ENCODE data around the gene GIT1. TPM values are rescaled to one million over a fixed set of nuclear protein-coding genes. Genes with fewer than 3 reads are reported as not detected.

The GIT1 gene
- total RNA-seq, 4 donors from 2014 or later: 39.2 to 71.8 (median 41.3) TPM

DNA sequence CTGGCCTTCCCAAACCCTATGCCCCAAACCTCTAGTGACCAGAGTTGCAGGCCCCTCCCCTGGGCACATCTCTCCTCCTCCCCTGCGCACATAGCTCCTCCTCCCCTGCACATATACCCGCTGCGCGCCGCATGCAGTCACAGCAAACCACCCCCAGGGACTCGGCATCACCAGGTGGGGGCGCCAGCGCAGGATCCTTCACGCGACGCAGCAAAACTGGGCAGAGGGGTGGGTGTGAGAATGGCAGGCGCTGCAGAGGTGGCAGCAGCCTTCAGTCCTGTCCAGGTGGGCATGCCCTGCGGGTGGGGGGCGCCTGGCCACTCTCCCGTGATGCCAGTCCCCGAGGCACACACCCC, 27.7 kb upstream of the GIT1 start:
- TF ChIP-seq, protein P1, sequence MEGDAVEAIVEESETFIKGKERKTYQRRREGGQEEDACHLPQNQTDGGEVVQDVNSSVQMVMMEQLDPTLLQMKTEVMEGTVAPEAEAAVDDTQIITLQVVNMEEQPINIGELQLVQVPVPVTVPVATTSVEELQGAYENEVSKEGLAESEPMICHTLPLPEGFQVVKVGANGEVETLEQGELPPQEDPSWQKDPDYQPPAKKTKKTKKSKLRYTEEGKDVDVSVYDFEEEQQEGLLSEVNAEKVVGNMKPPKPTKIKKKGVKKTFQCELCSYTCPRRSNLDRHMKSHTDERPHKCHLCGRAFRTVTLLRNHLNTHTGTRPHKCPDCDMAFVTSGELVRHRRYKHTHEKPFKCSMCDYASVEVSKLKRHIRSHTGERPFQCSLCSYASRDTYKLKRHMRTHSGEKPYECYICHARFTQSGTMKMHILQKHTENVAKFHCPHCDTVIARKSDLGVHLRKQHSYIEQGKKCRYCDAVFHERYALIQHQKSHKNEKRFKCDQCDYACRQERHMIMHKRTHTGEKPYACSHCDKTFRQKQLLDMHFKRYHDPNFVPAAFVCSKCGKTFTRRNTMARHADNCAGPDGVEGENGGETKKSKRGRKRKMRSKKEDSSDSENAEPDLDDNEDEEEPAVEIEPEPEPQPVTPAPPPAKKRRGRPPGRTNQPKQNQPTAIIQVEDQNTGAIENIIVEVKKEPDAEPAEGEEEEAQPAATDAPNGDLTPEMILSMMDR (IDR thresholded peaks at IDR 0.05): peak; percentile 57 to 85 (median 59)
- TF ChIP-seq EP300 (IDR thresholded peaks at IDR 0.05; ENCODE audit: low read depth) (no peak), POLR2AphosphoS5 (IDR thresholded peaks at IDR 0.05) (peak; percentile 42 to 64 (median 47)), POLR2A (IDR thresholded peaks at IDR 0.05) (peak; percentile 38)
- H3K4me1 ChIP-seq: peaks cover 45 to 66% (median 57%) of the 10 kb centered on the region in 4 donors
- H3K27me3 ChIP-seq: peaks cover 18% of the 10 kb centered on the region
- peak overlapping the region in 2 of 4 donors; percentile 55 to 66 for H3K27ac ChIP-seq
- H3K4me3 ChIP-seq: peak overlapping the region in 3 of 4 donors; percentile 14 to 51 (median 34)
- 2 to 5% methylated on average over 4 to 6 of the region's 16 CpGs for whole genome bisulfite sequencing, 2 donors (ENCODE audit: low coverage in 1 of 2)
- peak; percentile 90 for DNase-seq
- no peaks in the 10 kb centered on the region for H3K9me3 ChIP-seq
- in situ Hi-C loops (cut with MboI; ENCODE audit: low pct_ligation_motif_present in 1 of 4, low pct_unique_long_range_greater_than_20kb in 1 of 4, low sequenced_read_pairs in 3 of 4) (loop anchor here in 1 of 4 donors (25.0 kb wide), 1 partner anchor 320 kb away; the partner anchor contains the start of genes EFCAB5 and SSH2), intact Hi-C loops (cut with DNase I; ENCODE audit: low total_unique reads) (no loop called here)
- no peaks in the 10 kb centered on the region for H3K36me3 ChIP-seq

DNA sequence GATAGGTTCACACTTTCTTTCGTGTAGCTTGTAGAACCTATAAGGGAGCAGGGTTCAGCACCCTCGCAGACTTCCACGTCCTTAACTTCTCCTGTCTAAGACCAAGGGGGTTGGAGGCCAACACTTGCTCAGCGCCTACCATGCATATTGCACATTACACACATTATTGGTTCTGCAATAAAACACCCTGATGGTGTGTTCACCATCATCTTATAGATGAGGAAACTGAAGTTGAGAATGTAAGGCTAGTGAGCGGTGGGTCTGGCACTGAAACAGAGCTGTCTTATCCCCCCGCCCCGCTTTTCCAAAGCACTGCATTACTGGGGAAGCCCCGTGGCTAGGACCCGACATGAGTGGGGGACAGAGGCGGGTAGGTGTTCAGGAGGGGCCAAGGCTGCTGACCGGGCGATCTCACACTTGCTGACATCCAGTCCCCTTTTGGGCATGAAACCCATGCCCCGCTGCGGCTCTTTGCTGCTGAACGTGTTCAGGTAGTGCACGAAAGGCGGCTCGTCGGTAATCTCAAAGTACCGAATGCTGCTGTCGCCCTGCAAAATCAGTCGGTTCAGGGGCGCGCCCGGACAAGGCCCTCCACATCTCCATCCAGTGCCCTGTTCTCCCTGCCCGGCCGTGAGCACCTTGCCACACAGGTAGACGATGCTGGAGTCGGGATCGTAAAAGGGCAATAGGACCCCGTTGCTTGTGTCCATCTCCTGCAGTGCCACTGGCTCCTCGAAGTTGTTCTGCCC, 27.0 kb upstream of the GIT1 start:
- Histone ChIP-seq H3K4me1 (peaks cover 41 to 60% (median 54%) of the 10 kb centered on the region in 4 donors), H3K27me3 (peaks cover 18% of the 10 kb centered on the region), H3K4me3 (peak overlapping the region in 2 of 4 donors; percentile 30 to 51), H3K27ac (peak overlapping the region in 1 of 4 donors; percentile 50), H3K36me3 (no peaks in the 10 kb centered on the region), H3K9me3 (no peaks in the 10 kb centered on the region)
- DNase-seq: no peak
- in situ Hi-C loops (cut with MboI; ENCODE audit: low pct_ligation_motif_present in 1 of 4, low pct_unique_long_range_greater_than_20kb in 1 of 4, low sequenced_read_pairs in 3 of 4): loop anchor here in 1 of 4 donors (25.0 kb wide), 1 partner anchor 321 kb away; the partner anchor contains the start of genes EFCAB5 and SSH2
- intact Hi-C loops (cut with DNase I; ENCODE audit: low total_unique reads): no loop called here
- whole genome bisulfite sequencing, 2 donors (ENCODE audit: low coverage in 1 of 2): 35 to 39% methylated on average over 3 to 30 of the region's 32 CpGs
- TF ChIP-seq, protein P1 (IDR thresholded peaks at IDR 0.05): no peak
- TF ChIP-seq POLR2A (IDR thresholded peaks at IDR 0.05): no peak
- no peak for TF ChIP-seq EP300 (IDR thresholded peaks at IDR 0.05; ENCODE audit: low read depth)
- TF ChIP-seq POLR2AphosphoS5 (IDR thresholded peaks at IDR 0.05): no peak

DNA sequence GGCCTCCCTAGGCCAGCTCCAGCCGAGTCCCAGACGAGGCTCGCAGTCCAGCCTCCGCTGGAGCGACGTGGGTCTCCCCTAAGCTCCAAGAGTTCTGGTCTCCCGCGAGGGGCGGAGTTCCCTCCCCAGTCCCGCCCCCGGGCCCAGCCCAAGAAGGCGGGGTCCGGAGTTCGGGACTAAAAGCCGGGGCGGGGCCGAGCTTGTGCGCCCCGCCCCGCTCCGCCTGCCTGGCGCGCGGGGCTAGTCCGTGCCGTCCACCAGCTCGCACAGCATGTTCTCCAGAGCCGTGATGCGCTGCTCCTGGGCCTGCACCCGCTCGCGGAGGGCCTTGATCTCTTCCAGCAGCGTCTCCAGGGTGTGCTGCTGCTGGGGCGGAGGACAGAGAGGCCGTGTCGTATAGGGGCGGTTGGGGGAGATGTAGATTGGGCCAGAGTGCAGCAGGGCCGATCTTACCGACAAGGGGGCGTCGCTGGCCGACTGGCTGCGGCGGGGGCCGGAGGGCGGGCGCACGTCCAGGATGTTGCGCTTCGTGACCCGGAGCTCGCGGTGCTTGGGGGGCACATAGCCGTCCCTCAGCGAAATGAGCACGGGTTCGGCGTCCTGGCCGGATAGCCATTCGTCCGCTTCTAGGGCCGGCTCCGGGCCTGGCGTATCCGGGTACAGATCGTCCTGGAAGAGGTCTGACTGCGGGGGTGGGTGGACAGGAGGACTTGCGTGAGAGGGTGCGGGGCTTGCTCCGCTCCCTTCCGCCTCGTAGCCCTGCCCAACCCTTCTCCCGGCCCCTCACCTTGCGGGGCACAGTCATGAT, 26.2 kb upstream of the GIT1 start:
- in situ Hi-C loops (cut with MboI; ENCODE audit: low pct_ligation_motif_present in 1 of 4, low pct_unique_long_range_greater_than_20kb in 1 of 4, low sequenced_read_pairs in 3 of 4): loop anchor here in 1 of 4 donors (25.0 kb wide), 1 partner anchor 322 kb away; the partner anchor contains the start of genes EFCAB5 and SSH2

More for the DNA sequence above, 26.2 kb upstream of the GIT1 start:
- Histone ChIP-seq H3K27me3 (peaks cover 18% of the 10 kb centered on the region), H3K4me1 (peaks cover 41 to 60% (median 54%) of the 10 kb centered on the region in 4 donors), H3K4me3 (peak overlapping the region in 3 of 4 donors; percentile 12 to 44 (median 30)), H3K36me3 (no peaks in the 10 kb centered on the region), H3K9me3 (no peaks in the 10 kb centered on the region), H3K27ac (peak overlapping the region; percentile 36 to 64 (median 47))
- intact Hi-C loops (cut with DNase I; ENCODE audit: low total_unique reads): no loop called here
- WGBS, 2 donors (ENCODE audit: low coverage in 1 of 2): 2% methylated on average over 31 of the region's 74 CpGs; no CpG with 5 or more reads in 1 of the 2 donors
- DNase-seq: peak; percentile 92
- TF ChIP-seq POLR2A (IDR thresholded peaks at IDR 0.05): peak; percentile 53
- TF ChIP-seq POLR2AphosphoS5 (IDR thresholded peaks at IDR 0.05): peak; percentile 76 to 81 (median 80)
- TF ChIP-seq, protein P1 (IDR thresholded peaks at IDR 0.05): no peak

Measured in transverse colon (tissue), 4 donors.